Activated CD4-positive, alpha-beta T cell treated with anti-CD3 and anti-CD28 coated beads for 1 hour (primary cell): ENCODE results near the gene PKD2L2.
"Not testable (repeated sequence)": the region's sequence is repeated elsewhere in the genome, so short reads cannot be mapped to it uniquely, and the experiment has no call there.

Experiments used
- DNase-seq: peaks from one replicate; pipeline ENCODE4 v3.0.0-alpha.2; 2020

PKD2L2 gene

DNA sequence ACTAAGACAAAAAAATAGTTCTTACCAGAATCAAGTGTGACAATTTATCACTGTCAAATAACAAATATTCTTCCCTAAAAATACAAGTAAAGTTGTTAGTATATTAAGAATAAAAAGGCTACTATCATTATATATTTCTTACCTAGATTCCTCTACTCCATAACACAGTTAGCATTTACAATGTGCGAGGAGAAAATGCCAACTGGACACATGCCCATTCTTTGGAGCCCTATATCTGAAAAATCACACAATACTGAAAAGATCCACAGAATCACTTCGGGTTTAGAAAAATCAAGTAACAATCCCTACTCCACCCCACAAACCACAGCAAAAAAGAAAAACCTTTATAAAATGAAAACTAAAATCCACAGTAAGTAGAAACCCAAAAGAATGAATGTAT is 70.9 kb downstream of the PKD2L2 start:
- DNase-seq: no peak

DNA sequence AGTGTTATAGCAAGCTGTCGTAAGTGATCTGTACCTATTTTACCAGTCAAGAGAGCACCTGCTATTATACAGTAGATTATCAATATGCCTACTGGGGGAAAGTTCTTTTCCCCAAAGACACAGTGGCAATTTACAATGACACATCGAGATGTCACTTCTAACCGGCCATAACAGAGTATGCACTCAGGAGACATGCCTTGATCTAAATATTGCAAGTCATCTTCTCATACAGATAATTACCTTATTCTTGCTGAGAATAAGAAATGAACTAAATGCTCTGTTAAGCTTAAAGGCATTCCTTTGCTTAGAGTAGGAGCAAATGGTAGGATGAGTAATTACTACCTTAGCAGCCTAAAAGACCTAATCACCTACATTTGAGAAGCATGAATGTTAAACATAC is 71.6 kb downstream of the PKD2L2 start:
- DNase-seq: no peak

DNA sequence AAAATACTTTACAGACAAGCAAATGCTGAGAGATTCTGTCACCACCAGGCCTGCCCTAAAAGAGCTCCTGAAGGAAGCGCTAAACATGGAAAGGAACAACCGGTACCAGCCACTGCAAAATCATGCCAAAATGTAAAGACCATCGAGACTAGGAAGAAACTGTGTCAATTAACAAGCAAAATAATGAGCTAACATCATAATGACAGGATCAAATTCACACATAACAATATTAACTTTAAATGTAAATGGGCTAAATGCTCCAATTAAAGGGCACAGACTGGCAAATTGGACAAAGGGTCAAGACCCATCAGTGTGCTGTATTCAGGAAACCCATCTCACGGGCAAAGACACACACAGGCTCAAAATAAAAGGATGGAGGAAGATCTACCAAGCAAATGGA is 81.1 kb downstream of the PKD2L2 start:
- DNase-seq: not testable (repeated sequence)

DNA sequence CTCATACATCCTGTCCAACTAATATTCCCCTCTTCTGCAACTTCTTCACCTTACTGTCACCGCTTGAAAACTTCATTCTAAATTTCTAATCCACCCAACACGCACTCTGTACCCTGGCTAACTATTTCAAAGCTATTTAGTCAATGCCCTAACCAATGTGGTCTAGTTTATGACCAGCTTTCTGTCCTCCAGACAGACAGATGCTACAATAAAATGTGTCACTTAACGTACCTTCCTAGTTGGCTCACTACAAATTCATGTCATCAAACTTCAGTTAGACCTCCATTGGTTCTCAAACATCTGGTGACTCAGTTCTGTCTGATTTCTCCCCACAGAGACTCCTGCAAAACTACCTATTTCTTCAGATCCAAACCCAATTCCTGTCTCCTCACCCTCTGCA is 86.0 kb downstream of the PKD2L2 start:
- DNase-seq: no peak

DNA sequence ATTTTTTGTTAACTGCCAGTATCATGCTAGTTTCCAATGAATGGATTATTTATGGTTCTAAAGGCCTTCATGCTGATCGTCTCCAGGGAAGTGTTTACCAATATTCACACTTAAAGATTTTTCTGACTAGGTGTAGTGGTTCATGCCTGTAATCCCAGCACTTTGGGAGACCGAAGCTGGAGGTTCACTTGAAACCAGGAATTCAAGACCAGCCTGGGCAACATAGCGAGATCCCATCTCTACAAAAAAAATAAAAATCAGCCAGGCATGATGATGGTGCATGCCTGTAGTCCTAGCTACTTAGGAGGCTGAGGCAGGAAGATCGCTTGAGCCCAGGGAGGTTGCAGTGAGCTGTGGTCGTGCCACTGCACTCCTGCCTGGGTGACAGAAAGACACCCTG is 100.2 kb downstream of the PKD2L2 start:
- no peak for DNase-seq
